ENCODE data around the gene TXNDC11.

Gene TXNDC11

GRCh38 chr16:11748404-11749254 lies 6.0 kb upstream of the TXNDC11 start:
- DNase-seq, result no peak

GRCh38 chr16:11747949-11748403 lies 5.3 kb upstream of the TXNDC11 start:
- no peak for DNase-seq

GRCh38 chr16:11744075-11744470 lies 1.4 kb upstream of the TXNDC11 start:
- no peak for DNase-seq

GRCh38 chr16:11743308-11744074 lies 834 bp upstream of the TXNDC11 start:
- no peak for DNase-seq

GRCh38 chr16:11742093-11742535 lies 543 bp downstream of the TXNDC11 start:
- peak in 1 of 4 experiments; percentile 8 for DNase-seq

GRCh38 chr16:11740567-11740966 lies 2.1 kb downstream of the TXNDC11 start:
- DNase-seq, result no peak

GRCh38 chr16:11738742-11739544 lies 3.7 kb downstream of the TXNDC11 start:
- DNase-seq, result no peak

GRCh38 chr16:11737713-11738112 lies 4.9 kb downstream of the TXNDC11 start:
- DNase-seq, result no peak

GRCh38 chr16:11736903-11737302 lies 5.8 kb downstream of the TXNDC11 start:
- no peak for DNase-seq

GRCh38 chr16:11735787-11736186 lies 6.9 kb downstream of the TXNDC11 start:
- DNase-seq, result no peak

GRCh38 chr16:11734653-11735043 lies 8.0 kb downstream of the TXNDC11 start:
- DNase-seq, result no peak

GRCh38 chr16:11734025-11734652 lies 8.5 kb downstream of the TXNDC11 start:
- no peak for DNase-seq

- DNase-seq, result no peak
These were observed 11.4 kb downstream of the TXNDC11 start for GRCh38 chr16:11731222-11731621.

- DNase-seq, result no peak
These were observed 12.9 kb downstream of the TXNDC11 start for GRCh38 chr16:11729787-11730186.

GRCh38 chr16:11727796-11728543 lies 14.7 kb downstream of the TXNDC11 start:
- no peak for DNase-seq

- DNase-seq, result no peak
These were observed 16.6 kb downstream of the TXNDC11 start for GRCh38 chr16:11726008-11726407.

- no peak for DNase-seq
These were observed 17.2 kb downstream of the TXNDC11 start for GRCh38 chr16:11725457-11725856.

GRCh38 chr16:11722468-11722808 lies 20.2 kb downstream of the TXNDC11 start:
- DNase-seq, result no peak

GRCh38 chr16:11721781-11722467 lies 20.7 kb downstream of the TXNDC11 start:
- DNase-seq, result no peak

- DNase-seq, result no peak
These were observed 22.9 kb downstream of the TXNDC11 start for GRCh38 chr16:11719762-11720161.

- no peak for DNase-seq
These were observed 23.5 kb downstream of the TXNDC11 start for GRCh38 chr16:11719171-11719570.

All from activated naive CD4-positive, alpha-beta T cell (primary cell).